Ascending aorta (tissue), 2 donors: Measurements from ENCODE around the gene NFKBIA. TPM values are rescaled to one million over a fixed set of nuclear protein-coding genes. Genes with fewer than 3 reads are reported as not detected.

ENCODE experiments used
- DNase-seq, 2 donors: peaks; one replicate each; pipeline ENCODE4 v3.0.0-alpha.2; 2019; ENCODE audit warnings: low spot score in 2 of 2
- H3K27ac ChIP-seq, 2 donors: fragments of 200-600 bp; sonication (generic); one replicate each; pipeline ENCODE4 v1.5.1; 2016 to 2017; ENCODE audit warnings: mild to moderate bottlenecking in 1 of 2
- H3K27me3 ChIP-seq: fragments of 200-600 bp; sonication (generic); one replicate; pipeline ENCODE4 v1.5.1; 2017
- H3K36me3 ChIP-seq, 2 donors: fragments of 200-600 bp; sonication (generic); one replicate each; pipeline ENCODE4 v1.5.1; 2016
- H3K4me1 ChIP-seq, 2 donors: fragments of 200-600 bp; sonication (generic); one replicate each; pipeline ENCODE4 v1.5.1; 2016 to 2017; ENCODE audit warnings: mild to moderate bottlenecking in 1 of 2
- H3K4me3 ChIP-seq, 2 donors: fragments of 200-600 bp; sonication (generic); one replicate each; pipeline ENCODE4 v1.5.1; 2016 to 2017; ENCODE audit warnings: mild to moderate bottlenecking in 1 of 2
- H3K9me3 ChIP-seq, 2 donors: fragments of 200-600 bp; sonication (generic); one replicate each; pipeline ENCODE4 v1.5.1; 2016
- CTCF ChIP-seq, 3 experiments: fragments of 200-600 bp in 2 of 3; fragments of 450-650 bp in 1 of 3; sonication (generic) in 2 of 3; IDR thresholded peaks; one replicate each; pipeline ENCODE4 v1.5.1; 2016 to 2019; ENCODE audit warnings: antibody characterized with exemption in 3 of 3, mild to moderate bottlenecking in 1 of 3, moderate library complexity in 1 of 3
- intact Hi-C: fragments of 100-400 bp; cut with DNase I; formaldehyde crosslinking; loops from one replicate; pipeline ENCODE4 v1.15.1; 2023
- total RNA-seq: library from RNA; depleted of rRNA; stranded (reverse); fragments of >200 nt; gene quantifications from one replicate; pipeline ENCODE4 v1.1.0, GENCODE V29; 2016

The NFKBIA gene
- total RNA-seq, 1 donor from 2014 or later: 944 TPM

DNA sequence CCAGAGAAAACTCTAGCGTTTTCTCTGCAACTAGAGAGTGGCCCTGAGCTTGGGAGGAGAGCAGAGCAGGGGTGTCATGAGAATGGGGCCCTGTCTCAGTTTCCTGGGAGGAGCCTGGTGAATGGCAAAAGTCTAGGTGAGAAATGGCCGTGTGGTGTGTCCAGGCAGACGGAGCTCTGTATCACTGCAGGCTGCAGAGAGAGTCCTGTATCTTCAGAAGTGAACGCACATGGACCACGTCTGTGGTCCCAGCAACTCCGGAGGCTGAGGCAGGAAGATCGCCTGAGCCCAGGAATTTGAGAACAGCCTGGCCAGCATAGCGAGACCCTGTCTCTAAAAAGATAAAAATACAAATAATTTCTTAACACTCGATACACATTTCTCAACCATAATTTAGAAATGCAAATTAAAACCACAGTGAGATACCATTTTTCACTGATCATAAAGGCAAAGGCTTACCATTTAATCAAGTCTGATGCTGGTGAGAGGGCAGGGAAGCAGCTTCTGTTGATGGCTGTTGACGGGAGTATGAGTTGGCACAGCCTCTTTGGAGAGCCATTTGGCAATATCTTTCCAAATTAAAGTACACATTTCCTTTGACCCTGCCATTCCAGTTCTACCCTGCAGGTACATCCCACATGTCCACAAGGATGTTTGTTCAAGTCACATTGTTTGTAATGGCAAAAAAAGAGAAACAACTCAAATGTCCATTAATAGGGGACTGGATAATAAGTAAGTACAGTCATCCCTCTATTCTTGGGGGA lies 51.0 kb downstream of the NFKBIA start:
- intact Hi-C loops: no loop called here
- no peaks in the 10 kb centered on the region for H3K4me1 ChIP-seq
- no peaks in the 10 kb centered on the region for H3K27me3 ChIP-seq
- DNase-seq: no peak
- no peaks in the 10 kb centered on the region for H3K36me3 ChIP-seq
- no peak for TF ChIP-seq CTCF (IDR thresholded peaks at IDR 0.05)
- no peak overlapping the region for H3K27ac ChIP-seq
- H3K9me3 ChIP-seq: no peaks in the 10 kb centered on the region
- no peak overlapping the region for H3K4me3 ChIP-seq

DNA sequence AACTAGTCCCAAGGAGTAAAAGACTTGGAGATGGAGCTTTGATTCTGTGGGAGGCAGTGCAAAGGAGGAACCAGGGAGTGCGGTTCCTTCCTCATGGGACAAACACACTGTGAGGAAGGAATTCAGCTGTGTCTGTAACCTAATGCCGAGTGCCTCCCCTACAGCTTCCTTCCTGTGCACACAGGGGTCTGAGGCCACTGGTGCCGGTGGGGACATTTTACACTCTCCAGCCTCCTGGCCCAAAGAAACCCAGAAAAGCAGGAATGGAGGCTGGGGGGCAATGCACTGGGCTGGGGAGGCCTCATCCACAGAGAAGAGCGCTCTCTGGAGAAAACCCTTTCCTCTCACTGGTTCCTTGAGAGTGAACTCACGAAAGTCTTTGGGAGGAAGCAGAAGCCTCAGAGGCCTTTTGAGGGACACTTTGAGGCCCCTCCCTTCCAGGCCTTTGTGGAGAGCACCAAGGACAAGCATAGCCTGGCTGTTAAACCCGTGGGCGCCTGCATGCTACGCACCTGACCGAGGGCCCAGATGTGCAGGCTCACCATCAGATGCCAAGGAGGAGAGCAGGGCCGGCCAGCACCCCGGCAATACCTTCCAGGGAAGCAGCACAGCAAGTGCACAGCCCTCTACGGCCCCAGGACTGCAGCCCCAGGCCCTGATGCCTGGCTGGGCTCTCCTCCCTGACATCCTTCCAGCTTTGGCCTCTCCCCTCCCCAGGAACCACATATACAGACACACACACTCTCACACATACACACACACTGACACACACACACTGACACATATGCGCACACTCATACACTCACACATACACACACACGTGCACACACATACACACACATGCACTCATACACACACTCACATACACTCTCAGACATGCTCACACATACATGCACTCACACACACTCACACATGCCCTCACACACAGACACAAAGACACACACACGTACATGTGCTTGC lies 52.0 kb downstream of the NFKBIA start:
- TF ChIP-seq CTCF (IDR thresholded peaks at IDR 0.05): no peak
- H3K4me1 ChIP-seq: no peaks in the 10 kb centered on the region
- no peaks in the 10 kb centered on the region for H3K9me3 ChIP-seq
- intact Hi-C loops: no loop called here
- H3K27ac ChIP-seq: no peak overlapping the region
- DNase-seq: no peak
- H3K27me3 ChIP-seq: no peaks in the 10 kb centered on the region
- H3K36me3 ChIP-seq: no peaks in the 10 kb centered on the region
- H3K4me3 ChIP-seq: no peak overlapping the region

GRCh38 chr14:35351897-35352273 lies 52.7 kb downstream of the NFKBIA start:
- H3K9me3 ChIP-seq: no peaks in the 10 kb centered on the region
- H3K36me3 ChIP-seq: no peaks in the 10 kb centered on the region
- H3K27me3 ChIP-seq: no peaks in the 10 kb centered on the region
- H3K4me3 ChIP-seq: no peak overlapping the region
- H3K27ac ChIP-seq: no peak overlapping the region
- no peak for TF ChIP-seq CTCF (IDR thresholded peaks at IDR 0.05)
- no peak for DNase-seq
- intact Hi-C loops: no loop called here
- H3K4me1 ChIP-seq: no peaks in the 10 kb centered on the region

Other genes starting within 250 kb of the NFKBIA start
- 96.6 TPM for gene PSMA6, start 112.4 kb downstream of the NFKBIA start, total RNA-seq
- not detected for gene INSM2, start 129.4 kb upstream of the NFKBIA start, total RNA-seq